DND-41 (cell line): ENCODE results near the gene KCNAB1.

Experiments
- ATAC-seq: fragments of 200-7000 bp; cut with Tn5 transposase; 3 replicates; pipeline ENCODE4 v1.9.1; 2021; ENCODE audit warnings: low read depth; ENCODE audit not compliant: insufficient read depth
- DNase-seq: peaks from one replicate; pipeline ENCODE4 v3.0.0-alpha.2; 2020
- H2AFZ ChIP-seq: 2 replicates; pipeline ENCODE4 v1.6.0; 2012; ENCODE audit warnings: low read depth, low read length
- H3K27ac ChIP-seq: 2 replicates; pipeline ENCODE4 v1.5.1; 2012; ENCODE audit warnings: low read length, inconsistent platforms
- H3K27me3 ChIP-seq: fragments of 200-600 bp; sonication (generic); 2 replicates; pipeline ENCODE4 v1.6.0; 2012; ENCODE audit warnings: low read length, mild to moderate bottlenecking, inconsistent platforms; ENCODE audit not compliant: insufficient read depth, poor library complexity
- H3K36me3 ChIP-seq: 2 replicates; pipeline ENCODE4 v1.5.1; 2012; ENCODE audit warnings: low read length, inconsistent platforms; ENCODE audit not compliant: insufficient read depth
- H3K4me1 ChIP-seq: 2 replicates; pipeline ENCODE4 v1.5.1; 2012; ENCODE audit warnings: mild to moderate bottlenecking, low read length; ENCODE audit not compliant: insufficient read depth
- H3K4me2 ChIP-seq: 2 replicates; pipeline ENCODE4 v1.6.0; 2012; ENCODE audit warnings: mild to moderate bottlenecking, moderate library complexity, low read length, inconsistent platforms; ENCODE audit not compliant: insufficient read depth
- H3K4me3 ChIP-seq, 2 experiments: fragments of 200-600 bp in 1 of 2; shearing (Covaris generic) in 1 of 2; 2 replicates each; pipeline ENCODE4 v1.5.1; 2012 to 2016; ENCODE audit warnings: inconsistent platforms in 2 of 2, low read length in 2 of 2, mild to moderate bottlenecking in 2 of 2, low read depth in 1 of 2, moderate library complexity in 1 of 2
- H3K79me2 ChIP-seq: 2 replicates; pipeline ENCODE4 v1.6.0; 2012; ENCODE audit warnings: low read length, inconsistent platforms; ENCODE audit not compliant: insufficient read depth
- H3K9ac ChIP-seq: 2 replicates; pipeline ENCODE4 v1.6.0; 2012; ENCODE audit warnings: low read depth, mild to moderate bottlenecking, inconsistent platforms, low read length, moderate library complexity
- H3K9me3 ChIP-seq: 2 replicates; pipeline ENCODE4 v1.5.1; 2012; ENCODE audit warnings: low read length, moderate library complexity, mild to moderate bottlenecking, inconsistent platforms; ENCODE audit not compliant: insufficient read depth, severe bottlenecking
- H4K20me1 ChIP-seq: 2 replicates; pipeline ENCODE4 v1.6.0; 2012; ENCODE audit warnings: low read length; ENCODE audit not compliant: insufficient read depth
- EZH2 ChIP-seq: IDR thresholded peaks from 3 replicates; pipeline ENCODE4 v1.6.1; 2012; ENCODE audit warnings: borderline replicate concordance, low read depth, mild to moderate bottlenecking, moderate library complexity, low read length, inconsistent platforms; ENCODE audit not compliant: severe bottlenecking
- TF ChIP-seq, protein P1 (sequence below): IDR thresholded peaks from 2 replicates; pipeline ENCODE4 v1.5.1; 2012; ENCODE audit warnings: borderline replicate concordance, low read length, moderate library complexity, mild to moderate bottlenecking; ENCODE audit not compliant: poor library complexity, severe bottlenecking; ENCODE audit errors: extremely low read depth

The KCNAB1 gene

DNA sequence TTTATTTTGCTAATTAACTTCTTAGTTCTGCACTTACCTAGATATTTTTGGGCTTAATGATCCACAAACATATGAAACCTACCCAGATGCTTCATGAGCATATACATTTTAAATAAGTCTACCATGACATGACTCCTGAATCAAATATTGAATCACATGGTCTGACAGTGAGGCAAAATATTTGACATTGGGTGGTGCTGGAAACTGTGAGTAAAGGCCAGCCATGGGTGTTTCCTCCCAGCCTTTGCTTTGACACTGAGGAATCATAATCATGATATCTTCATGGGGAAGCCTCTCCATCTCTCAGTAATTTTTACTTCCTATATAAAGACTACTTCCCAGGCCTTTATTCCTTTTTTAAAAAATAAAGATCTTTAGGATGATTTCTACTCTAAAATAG is 457.4 kb downstream of the KCNAB1 start:
- DNase-seq: no peak

GRCh38 chr3:156579427-156579851 is 459.1 kb downstream of the KCNAB1 start:
- TF ChIP-seq, protein P1, sequence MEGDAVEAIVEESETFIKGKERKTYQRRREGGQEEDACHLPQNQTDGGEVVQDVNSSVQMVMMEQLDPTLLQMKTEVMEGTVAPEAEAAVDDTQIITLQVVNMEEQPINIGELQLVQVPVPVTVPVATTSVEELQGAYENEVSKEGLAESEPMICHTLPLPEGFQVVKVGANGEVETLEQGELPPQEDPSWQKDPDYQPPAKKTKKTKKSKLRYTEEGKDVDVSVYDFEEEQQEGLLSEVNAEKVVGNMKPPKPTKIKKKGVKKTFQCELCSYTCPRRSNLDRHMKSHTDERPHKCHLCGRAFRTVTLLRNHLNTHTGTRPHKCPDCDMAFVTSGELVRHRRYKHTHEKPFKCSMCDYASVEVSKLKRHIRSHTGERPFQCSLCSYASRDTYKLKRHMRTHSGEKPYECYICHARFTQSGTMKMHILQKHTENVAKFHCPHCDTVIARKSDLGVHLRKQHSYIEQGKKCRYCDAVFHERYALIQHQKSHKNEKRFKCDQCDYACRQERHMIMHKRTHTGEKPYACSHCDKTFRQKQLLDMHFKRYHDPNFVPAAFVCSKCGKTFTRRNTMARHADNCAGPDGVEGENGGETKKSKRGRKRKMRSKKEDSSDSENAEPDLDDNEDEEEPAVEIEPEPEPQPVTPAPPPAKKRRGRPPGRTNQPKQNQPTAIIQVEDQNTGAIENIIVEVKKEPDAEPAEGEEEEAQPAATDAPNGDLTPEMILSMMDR: no peak
- no peak for TF ChIP-seq EZH2
- Histone ChIP-seq H3K27me3 (peaks cover 18% of the 10 kb centered on the region), H2AFZ (no peak overlapping the region), H3K79me2 (no peaks in the 10 kb centered on the region), H3K4me2 (no peak overlapping the region), H3K4me3 (no peak overlapping the region), H3K27ac (no peak overlapping the region), H3K4me1 (no peaks in the 10 kb centered on the region), H3K9ac (no peak overlapping the region), H3K36me3 (no peaks in the 10 kb centered on the region), H4K20me1 (no peaks in the 10 kb centered on the region), H3K9me3 (no peaks in the 10 kb centered on the region)
- DNase-seq: no peak
- ATAC-seq: no peak

More for the DNA sequence above, 457.4 kb downstream of the KCNAB1 start:
- no peaks in the 10 kb centered on the region for H4K20me1 ChIP-seq
- H3K27ac ChIP-seq: no peak overlapping the region
- no peak for ATAC-seq
- H3K4me2 ChIP-seq: no peak overlapping the region
- no peaks in the 10 kb centered on the region for H3K4me1 ChIP-seq
- H3K9ac ChIP-seq: no peak overlapping the region
- H3K79me2 ChIP-seq: no peaks in the 10 kb centered on the region
- H3K36me3 ChIP-seq: no peaks in the 10 kb centered on the region
- H3K4me3 ChIP-seq: no peak overlapping the region
- no peaks in the 10 kb centered on the region for H3K9me3 ChIP-seq
- H3K27me3 ChIP-seq: peaks cover 13% of the 10 kb centered on the region
- TF ChIP-seq, protein P1: no peak
- TF ChIP-seq EZH2: no peak
- no peak overlapping the region for H2AFZ ChIP-seq

GRCh38 chr3:156581033-156581432 is 460.7 kb downstream of the KCNAB1 start:
- ATAC-seq (no peak), DNase-seq (no peak)
- H3K79me2 ChIP-seq: no peaks in the 10 kb centered on the region
- TF ChIP-seq EZH2: no peak
- TF ChIP-seq, protein P1: no peak
- H3K36me3 ChIP-seq: no peaks in the 10 kb centered on the region
- H3K4me3 ChIP-seq: no peak overlapping the region
- H3K27me3 ChIP-seq: peaks cover 16% of the 10 kb centered on the region
- no peaks in the 10 kb centered on the region for H3K4me1 ChIP-seq
- H3K9ac ChIP-seq: no peak overlapping the region
- H3K4me2 ChIP-seq: no peak overlapping the region
- no peak overlapping the region for H2AFZ ChIP-seq
- H3K27ac ChIP-seq: no peak overlapping the region
- no peaks in the 10 kb centered on the region for H3K9me3 ChIP-seq
- no peaks in the 10 kb centered on the region for H4K20me1 ChIP-seq

- no peaks in the 10 kb centered on the region for H3K9me3 ChIP-seq
These were observed 461.6 kb downstream of the KCNAB1 start for GRCh38 chr3:156581954-156582353.

More at GRCh38 chr3:156581954-156582353, 461.6 kb downstream of the KCNAB1 start:
- no peaks in the 10 kb centered on the region for H3K79me2 ChIP-seq
- H2AFZ ChIP-seq: no peak overlapping the region
- no peak overlapping the region for H3K27ac ChIP-seq
- no peak overlapping the region for H3K9ac ChIP-seq
- H3K4me3 ChIP-seq: no peak overlapping the region
- DNase-seq (no peak), ATAC-seq (no peak)
- H3K36me3 ChIP-seq: no peaks in the 10 kb centered on the region
- peaks cover 15% of the 10 kb centered on the region for H3K27me3 ChIP-seq
- no peaks in the 10 kb centered on the region for H3K4me1 ChIP-seq
- TF ChIP-seq, protein P1: no peak
- no peak for TF ChIP-seq EZH2
- no peaks in the 10 kb centered on the region for H4K20me1 ChIP-seq
- H3K4me2 ChIP-seq: no peak overlapping the region
